ENCODE data around the gene HIBCH. TPM values are rescaled to one million over a fixed set of nuclear protein-coding genes. Genes with fewer than 3 reads are reported as not detected.
"Not testable (repeated sequence)": the region's sequence is repeated elsewhere in the genome, so short reads cannot be mapped to it uniquely, and the experiment has no call there.

Gene HIBCH
- total RNA-seq, 2 experiments from 2014 or later = 13.5 to 13.7 TPM

DNA sequence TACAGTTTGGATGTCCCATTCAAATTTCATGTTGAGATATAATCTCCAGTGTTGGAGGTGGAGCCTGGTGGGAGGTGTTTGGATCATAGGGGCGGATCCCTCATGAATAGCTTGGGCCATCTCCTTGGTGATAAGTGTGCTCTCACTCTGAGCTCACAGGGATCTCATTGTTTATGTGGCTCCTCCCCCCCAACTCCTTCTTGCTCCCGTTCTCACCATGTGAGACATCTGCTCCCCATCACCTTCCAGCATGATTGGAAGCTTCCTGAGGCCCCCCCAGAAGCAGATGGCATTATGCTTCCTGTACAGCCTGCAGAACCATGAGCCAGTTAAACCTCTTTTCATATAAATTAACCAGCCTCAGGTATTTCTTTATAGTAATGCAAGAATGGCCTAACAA, 20.7 kb upstream of the HIBCH start:
- Mint-ChIP-seq H3K36me3 (ENCODE audit: low read depth) (peaks cover 3% of the 10 kb centered on the region), H3K4me3 (no peak overlapping the region), H3K4me1 (ENCODE audit: low read depth) (peaks cover 17% of the 10 kb centered on the region), H3K27me3 (ENCODE audit: low read depth) (peaks cover 20% of the 10 kb centered on the region), H3K27ac (no peak overlapping the region), H3K9me3 (ENCODE audit: insufficient read depth) (no peaks in the 10 kb centered on the region)
- ATAC-seq (no peak), DNase-seq (no peak)
- CTCF ChIA-PET = no interaction called here
- POLR2A ChIA-PET = no interaction called here

DNA sequence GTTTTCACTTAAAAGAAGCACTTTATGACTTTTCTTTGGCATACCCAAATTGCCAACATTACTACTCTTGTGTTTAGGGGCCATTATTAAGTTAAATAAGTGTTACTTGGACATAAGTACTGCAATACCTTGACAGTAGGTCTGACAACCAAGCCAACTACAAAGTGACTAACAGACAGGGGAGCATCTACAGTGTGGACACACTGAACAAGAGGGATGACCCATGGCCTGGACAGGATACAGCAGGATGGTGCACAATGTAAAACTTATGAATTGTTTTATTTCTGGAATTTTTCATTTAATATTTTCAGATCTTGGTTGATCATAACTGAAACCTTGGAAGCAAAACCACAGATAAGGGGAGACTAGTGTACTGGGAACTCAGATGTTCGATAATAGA, 19.8 kb upstream of the HIBCH start:
- Mint-ChIP-seq H3K36me3 (ENCODE audit: low read depth) (peaks cover 3% of the 10 kb centered on the region), H3K27ac (no peak overlapping the region), H3K4me3 (no peak overlapping the region), H3K4me1 (ENCODE audit: low read depth) (peaks cover 11% of the 10 kb centered on the region), H3K9me3 (ENCODE audit: insufficient read depth) (no peaks in the 10 kb centered on the region), H3K27me3 (ENCODE audit: low read depth) (peaks cover 25% of the 10 kb centered on the region)
- ATAC-seq = no peak
- ChIA-PET POLR2A (no interaction called here), CTCF (no interaction called here)
- no peak for DNase-seq

DNA sequence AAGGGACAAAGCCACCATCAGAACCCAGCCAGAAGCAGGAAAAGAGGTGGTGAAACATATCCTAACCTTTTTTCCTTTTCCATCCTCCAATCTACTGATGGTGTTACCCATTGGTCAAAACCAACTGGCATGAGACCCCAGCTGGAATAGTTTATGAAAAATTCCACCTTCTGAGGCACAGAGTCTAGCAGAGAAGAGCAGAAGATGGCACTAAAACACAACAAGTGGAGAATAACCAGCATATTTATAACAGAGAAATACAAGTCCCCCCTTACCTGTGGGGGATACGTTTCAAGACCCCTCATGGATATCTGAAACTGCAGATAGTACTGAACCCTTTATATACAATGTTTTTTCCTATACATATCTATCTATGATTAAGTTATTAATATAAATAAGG, 18.8 kb upstream of the HIBCH start:
- Mint-ChIP-seq H3K4me3 (no peak overlapping the region), H3K4me1 (ENCODE audit: low read depth) (peaks cover 6% of the 10 kb centered on the region), H3K27me3 (ENCODE audit: low read depth) (peaks cover 25% of the 10 kb centered on the region), H3K36me3 (ENCODE audit: low read depth) (no peaks in the 10 kb centered on the region), H3K27ac (no peak overlapping the region), H3K9me3 (ENCODE audit: insufficient read depth) (no peaks in the 10 kb centered on the region)
- CTCF ChIA-PET = no interaction called here
- POLR2A ChIA-PET = no interaction called here
- DNase-seq (no peak), ATAC-seq (no peak)

DNA sequence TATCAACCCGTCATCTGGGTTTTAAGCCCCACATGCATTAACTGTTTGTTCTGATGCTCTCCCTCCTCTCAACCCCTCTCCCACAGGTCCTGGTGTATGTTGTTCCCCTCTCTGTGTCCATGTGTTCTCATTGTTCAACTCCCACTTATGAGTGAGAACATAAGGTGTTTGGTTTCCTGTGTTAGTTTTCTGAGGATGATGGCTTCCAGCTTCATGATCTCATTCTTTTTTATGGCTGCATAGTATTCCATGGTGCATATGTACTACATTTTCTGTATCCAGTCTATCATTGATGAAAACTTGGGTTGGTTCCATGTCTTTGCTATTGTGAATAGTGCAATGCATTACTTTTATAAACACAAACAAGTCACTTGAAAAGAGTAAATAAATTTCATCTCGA, 16.8 kb upstream of the HIBCH start:
- Mint-ChIP-seq H3K4me1 (ENCODE audit: low read depth) (no peaks in the 10 kb centered on the region), H3K9me3 (ENCODE audit: insufficient read depth) (no peaks in the 10 kb centered on the region), H3K36me3 (ENCODE audit: low read depth) (no peaks in the 10 kb centered on the region), H3K27ac (no peak overlapping the region), H3K4me3 (no peak overlapping the region), H3K27me3 (ENCODE audit: low read depth) (peaks cover 17% of the 10 kb centered on the region)
- DNase-seq = no peak
- ChIA-PET CTCF (no interaction called here), POLR2A (no interaction called here)
- no peak for ATAC-seq

DNA sequence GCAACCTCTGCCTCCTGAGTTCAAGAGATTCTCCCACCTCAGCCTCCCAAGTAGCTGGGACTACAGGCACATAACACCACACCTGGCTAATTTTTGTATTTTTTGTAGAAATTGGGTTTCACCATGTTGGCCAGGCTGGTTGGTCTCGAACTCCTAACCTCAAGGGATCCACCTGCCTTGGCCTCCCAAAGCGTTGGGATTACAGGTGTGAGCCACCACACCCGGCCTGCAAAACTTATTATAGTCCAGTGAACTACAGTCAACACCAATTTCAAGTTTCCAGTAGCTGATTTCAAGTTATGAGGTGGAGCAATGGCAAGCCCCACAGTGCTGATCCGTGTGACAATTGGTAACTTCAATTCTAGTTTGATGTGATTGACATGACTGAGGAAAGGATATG, 16.0 kb upstream of the HIBCH start:
- DNase-seq; ATAC-seq; H3K36me3 Mint-ChIP-seq (ENCODE audit: low read depth); H3K9me3 Mint-ChIP-seq (ENCODE audit: insufficient read depth); H3K4me1 Mint-ChIP-seq (ENCODE audit: low read depth); CTCF ChIA-PET; H3K27ac Mint-ChIP-seq; POLR2A ChIA-PET; H3K4me3 Mint-ChIP-seq: not testable (repeated sequence)
- peaks cover 22% of the 10 kb centered on the region for H3K27me3 Mint-ChIP-seq (ENCODE audit: low read depth)

DNA sequence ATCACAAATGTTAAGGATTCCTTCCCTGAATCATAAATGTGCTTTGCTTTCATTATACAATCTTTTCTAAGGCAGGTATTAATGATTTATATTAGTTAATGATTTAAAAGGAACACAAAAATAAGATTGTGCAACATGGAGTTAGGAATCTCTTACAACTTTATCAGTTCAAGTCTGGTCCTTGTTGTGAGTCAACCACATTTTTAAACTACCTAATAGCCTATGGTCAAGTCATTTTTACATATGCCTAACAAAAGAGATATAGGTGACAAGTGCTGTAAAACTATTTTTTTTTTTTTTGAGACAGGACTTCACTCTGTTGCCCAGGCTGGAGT, 15.6 kb upstream of the HIBCH start:
- Mint-ChIP-seq H3K4me1 (ENCODE audit: low read depth) (no peaks in the 10 kb centered on the region), H3K9me3 (ENCODE audit: insufficient read depth) (no peaks in the 10 kb centered on the region), H3K27me3 (ENCODE audit: low read depth) (peaks cover 22% of the 10 kb centered on the region), H3K36me3 (ENCODE audit: low read depth) (no peaks in the 10 kb centered on the region), H3K27ac (no peak overlapping the region), H3K4me3 (no peak overlapping the region)
- POLR2A ChIA-PET = no interaction called here
- ATAC-seq = no peak
- DNase-seq = no peak
- CTCF ChIA-PET = no interaction called here

DNA sequence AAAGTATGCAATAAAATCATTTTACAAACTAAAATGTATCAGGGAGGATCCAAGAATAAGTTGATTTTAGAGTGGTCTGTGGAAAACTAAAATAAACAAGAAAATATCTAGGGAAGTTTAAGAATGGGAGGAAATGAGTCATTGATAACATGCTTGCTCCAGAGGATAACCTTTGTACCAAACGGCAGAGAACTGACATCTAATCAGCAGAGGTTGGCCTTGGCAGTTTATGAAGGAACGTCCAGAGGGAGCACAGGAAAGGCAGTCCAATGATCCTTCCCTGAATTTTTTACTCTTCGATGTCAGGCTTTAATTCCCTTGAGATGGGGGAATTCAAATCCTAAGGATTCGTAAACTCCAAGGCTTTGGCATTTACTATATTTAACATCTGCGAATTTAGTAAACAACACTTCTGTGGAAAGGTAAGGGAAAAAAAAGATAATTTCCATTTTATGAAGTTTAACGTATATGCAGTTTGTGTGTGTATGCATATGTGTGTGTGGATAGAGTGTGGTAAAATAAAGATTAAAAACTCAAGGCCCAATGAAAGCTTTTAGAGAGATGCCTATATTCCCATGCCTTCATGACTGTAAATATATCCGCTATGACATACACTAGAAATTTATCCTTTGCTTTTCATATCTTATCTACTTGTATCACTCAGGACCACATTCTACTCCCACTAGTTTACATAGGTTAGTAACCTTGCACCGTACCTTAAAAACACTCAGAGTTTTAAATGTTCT, 15.0 kb upstream of the HIBCH start:
- ChIA-PET CTCF (no interaction called here), POLR2A (no interaction called here)
- Mint-ChIP-seq H3K36me3 (ENCODE audit: low read depth) (no peaks in the 10 kb centered on the region), H3K4me3 (no peak overlapping the region), H3K27ac (no peak overlapping the region), H3K9me3 (ENCODE audit: insufficient read depth) (no peaks in the 10 kb centered on the region), H3K27me3 (ENCODE audit: low read depth) (peaks cover 26% of the 10 kb centered on the region), H3K4me1 (ENCODE audit: low read depth) (no peaks in the 10 kb centered on the region)
- ATAC-seq = no peak
- DNase-seq = no peak

DNA sequence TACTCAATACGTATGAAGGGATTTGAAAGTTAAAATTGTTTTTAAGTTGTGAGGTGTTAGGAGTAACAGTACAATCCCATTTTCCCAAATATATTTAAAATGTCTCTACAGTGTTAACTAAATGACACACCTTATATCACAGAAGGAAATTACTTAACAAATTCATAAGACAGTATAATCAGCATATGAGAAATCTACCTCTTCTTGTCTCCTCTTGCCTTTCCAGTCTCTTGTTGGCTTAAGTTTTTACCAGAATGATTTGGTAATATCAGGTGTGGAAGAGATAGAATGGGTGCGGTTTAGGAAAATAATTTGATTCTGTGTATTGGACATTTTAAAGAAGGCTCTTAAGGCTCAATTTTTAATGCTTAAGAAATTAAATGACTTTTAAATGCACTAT, 14.3 kb upstream of the HIBCH start:
- Mint-ChIP-seq H3K27me3 (ENCODE audit: low read depth) (peaks cover 31% of the 10 kb centered on the region), H3K36me3 (ENCODE audit: low read depth) (no peaks in the 10 kb centered on the region), H3K4me1 (ENCODE audit: low read depth) (no peaks in the 10 kb centered on the region), H3K4me3 (no peak overlapping the region), H3K9me3 (ENCODE audit: insufficient read depth) (no peaks in the 10 kb centered on the region), H3K27ac (no peak overlapping the region)
- DNase-seq = no peak
- ChIA-PET CTCF (no interaction called here), POLR2A (no interaction called here)
- no peak for ATAC-seq

DNA sequence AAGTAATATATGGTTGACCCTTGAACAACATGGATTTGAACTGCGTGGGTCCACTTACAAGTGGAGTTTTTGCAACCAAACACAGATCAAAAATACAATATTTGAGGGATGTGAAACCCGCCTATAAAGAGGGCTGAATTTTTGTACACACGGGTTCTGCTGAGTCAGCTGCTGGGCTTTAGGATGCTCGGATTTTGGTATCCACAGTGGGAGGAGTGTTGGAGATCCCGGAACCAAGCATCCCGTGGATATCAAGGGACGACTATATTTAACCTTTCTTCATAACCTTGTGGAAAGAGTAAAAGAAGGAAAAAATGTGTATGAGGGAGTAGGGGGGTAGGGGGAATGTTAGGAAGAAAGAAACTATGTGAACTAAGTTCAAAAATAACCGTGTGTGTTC, 13.8 kb upstream of the HIBCH start:
- ChIA-PET CTCF (no interaction called here), POLR2A (no interaction called here)
- DNase-seq (no peak), ATAC-seq (no peak)
- H3K9me3 Mint-ChIP-seq (ENCODE audit: insufficient read depth) = no peaks in the 10 kb centered on the region
- H3K27me3 Mint-ChIP-seq (ENCODE audit: low read depth) = peaks cover 31% of the 10 kb centered on the region
- no peaks in the 10 kb centered on the region for H3K36me3 Mint-ChIP-seq (ENCODE audit: low read depth)
- H3K4me3 Mint-ChIP-seq = no peak overlapping the region
- H3K27ac Mint-ChIP-seq = no peak overlapping the region
- H3K4me1 Mint-ChIP-seq (ENCODE audit: low read depth) = no peaks in the 10 kb centered on the region

DNA sequence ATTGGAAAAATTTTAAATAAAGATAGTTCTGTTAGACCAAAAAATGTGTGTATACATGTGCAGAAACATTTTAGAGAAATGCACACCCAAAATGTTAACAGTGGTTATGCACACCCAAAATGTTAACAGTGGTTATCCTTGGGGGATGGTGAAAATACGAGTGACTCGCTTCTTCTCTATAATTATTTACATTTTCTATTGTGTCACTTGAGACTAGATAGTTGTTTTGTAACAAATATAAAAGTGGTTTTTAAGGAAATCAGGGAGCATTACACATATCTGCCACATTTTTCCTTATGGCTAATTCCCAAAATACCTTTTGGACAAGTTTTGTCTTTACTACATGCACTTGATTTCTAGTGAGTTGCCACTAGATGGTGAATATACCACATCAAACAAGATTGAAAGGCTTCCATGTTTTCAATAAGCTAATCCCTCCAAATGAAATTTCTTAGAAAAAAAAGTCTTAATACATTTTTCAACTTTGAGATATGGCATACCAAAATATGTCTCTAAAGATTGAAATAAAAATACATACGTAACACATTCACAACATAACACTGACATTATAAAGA, 9.0 kb upstream of the HIBCH start:
- Mint-ChIP-seq H3K27ac (no peak overlapping the region), H3K27me3 (ENCODE audit: low read depth) (peaks cover 40% of the 10 kb centered on the region), H3K9me3 (ENCODE audit: insufficient read depth) (no peaks in the 10 kb centered on the region), H3K4me1 (ENCODE audit: low read depth) (no peaks in the 10 kb centered on the region), H3K36me3 (ENCODE audit: low read depth) (no peaks in the 10 kb centered on the region), H3K4me3 (no peak overlapping the region)
- POLR2A ChIA-PET = no interaction called here
- DNase-seq (no peak), ATAC-seq (no peak)
- CTCF ChIA-PET = interaction anchor here (2.1 kb wide), 1 partner anchor 10 kb away, joined by 7 read pairs; the partner anchor contains the start of gene HIBCH

DNA sequence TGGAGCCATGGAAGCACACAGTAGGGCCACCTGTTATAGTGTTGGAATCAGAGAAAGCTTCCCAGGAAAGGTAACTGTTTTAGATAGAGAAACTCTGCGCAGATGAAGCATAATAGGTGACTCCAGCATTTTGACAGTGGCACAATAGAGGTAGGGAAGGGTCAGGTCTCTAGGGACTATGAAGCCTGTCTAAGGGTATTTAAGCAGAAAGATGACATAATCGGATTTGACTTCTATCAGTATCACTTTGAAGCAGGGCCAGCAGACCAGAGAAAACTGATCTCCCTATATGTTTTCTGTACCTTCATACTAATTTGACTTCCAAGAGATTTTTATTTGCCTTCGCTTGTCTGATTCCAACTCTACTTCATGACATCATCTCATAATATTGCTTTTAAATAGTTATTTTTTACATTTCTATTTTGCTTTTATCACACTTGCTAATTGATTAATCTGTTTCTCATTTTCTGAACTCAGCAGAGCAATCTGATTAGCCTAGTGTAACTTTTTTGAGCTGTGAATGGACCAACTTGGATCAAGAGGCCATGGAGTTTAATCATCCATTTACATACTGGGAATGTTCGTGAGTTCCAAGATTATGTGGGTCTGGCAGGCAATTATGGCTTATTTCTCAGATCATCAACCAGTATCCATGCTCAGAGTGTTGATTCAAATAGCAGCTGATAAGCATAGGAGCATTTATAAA, 8.4 kb upstream of the HIBCH start:
- Mint-ChIP-seq H3K27ac (no peak overlapping the region), H3K9me3 (ENCODE audit: insufficient read depth) (no peaks in the 10 kb centered on the region), H3K27me3 (ENCODE audit: low read depth) (peaks cover 36% of the 10 kb centered on the region), H3K4me1 (ENCODE audit: low read depth) (no peaks in the 10 kb centered on the region), H3K4me3 (no peak overlapping the region), H3K36me3 (ENCODE audit: low read depth) (no peaks in the 10 kb centered on the region)
- no peak for ATAC-seq
- no peak for DNase-seq
- POLR2A ChIA-PET = no interaction called here
- CTCF ChIA-PET = interaction anchor here (2.1 kb wide), 1 partner anchor 9 kb away, joined by 7 read pairs; the partner anchor contains the start of gene HIBCH

DNA sequence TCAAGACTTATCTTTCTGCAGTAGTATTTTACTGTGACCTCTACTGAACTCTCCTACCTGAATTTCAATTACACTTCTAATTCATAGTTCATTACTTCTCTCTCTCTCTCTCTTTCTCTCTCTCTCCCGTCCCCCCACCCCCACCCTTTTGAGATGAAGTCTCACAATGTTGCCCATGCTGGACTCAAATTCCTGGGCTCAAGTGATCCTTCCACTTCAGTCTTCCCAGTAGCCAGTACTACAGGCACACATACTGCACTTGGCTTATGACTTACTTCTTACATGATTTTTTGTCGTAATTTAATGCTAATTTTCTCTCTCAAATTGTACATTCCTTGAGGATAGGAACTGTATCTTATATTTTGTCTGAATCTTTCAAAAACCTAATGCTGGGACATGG, 6.0 kb upstream of the HIBCH start:
- DNase-seq (no peak), ATAC-seq (no peak)
- Mint-ChIP-seq H3K4me1 (ENCODE audit: low read depth) (peaks cover 6% of the 10 kb centered on the region), H3K27ac (no peak overlapping the region), H3K36me3 (ENCODE audit: low read depth) (no peaks in the 10 kb centered on the region), H3K4me3 (no peak overlapping the region), H3K9me3 (ENCODE audit: insufficient read depth) (no peaks in the 10 kb centered on the region), H3K27me3 (ENCODE audit: low read depth) (peaks cover 31% of the 10 kb centered on the region)
- ChIA-PET POLR2A (no interaction called here), CTCF (no interaction called here)
